ENCODE data around the gene PDE6G.

- TF ChIP-seq ZNF142 (CRISPR knock-in tag; IDR thresholded peaks at IDR 0.05), result no peak
- no peak for TF ChIP-seq MAFK (conservative IDR thresholded peaks at IDR 0.05 in 1 of 2, IDR thresholded peaks at IDR 0.05 in 1 of 2; ENCODE audit: low read length in 2 of 2)
- no peak for TF ChIP-seq CTCF (CRISPR knock-in tag; IDR thresholded peaks at IDR 0.05)
- TF ChIP-seq ZNF766 (CRISPR knock-in tag; IDR thresholded peaks at IDR 0.05; ENCODE audit: borderline replicate concordance), result no peak
- no peak for TF ChIP-seq ZNF432 (CRISPR knock-in tag; IDR thresholded peaks at IDR 0.05; ENCODE audit: borderline replicate concordance)
- no peak for TF ChIP-seq PAF1 (CRISPR knock-in tag; IDR thresholded peaks at IDR 0.05)
- no peak for TF ChIP-seq POLR2A (IDR thresholded peaks at IDR 0.05; ENCODE audit: insufficient read depth in 1 of 2, low read depth in 2 of 2, low read length in 2 of 2)
- TF ChIP-seq TBP (CRISPR knock-in tag; IDR thresholded peaks at IDR 0.05), result no peak
- no peak for TF ChIP-seq KLF9 (CRISPR knock-in tag; IDR thresholded peaks at IDR 0.05; ENCODE audit: low read depth)
These were observed 14.4 kb downstream of the PDE6G start for GRCh38 chr17:81641825-81642489.
